HepG2 (cell line): ENCODE measurements around the gene NUDT1.

Experiments used
- EZH2 ChIP-seq: conservative IDR thresholded peaks from 2 replicates; pipeline ENCODE4 v1.6.1; 2012; ENCODE audit warnings: mild to moderate bottlenecking, low read depth, low read length, moderate library complexity
- JUND ChIP-seq: sonication (generic); formaldehyde crosslinking; IDR thresholded peaks from 2 replicates; pipeline ENCODE4 v1.8.0; 2022; ENCODE audit warnings: mild to moderate bottlenecking, missing genetic modification reagents
- MED1 ChIP-seq: sonication (generic); formaldehyde crosslinking; IDR thresholded peaks from 2 replicates; pipeline ENCODE4 v1.4.0; 2020; ENCODE audit warnings: missing genetic modification reagents
- NFYB ChIP-seq: sonication (generic); formaldehyde crosslinking; IDR thresholded peaks from 2 replicates; pipeline ENCODE4 v1.4.0; 2020; ENCODE audit warnings: missing genetic modification reagents
- NR2F2 ChIP-seq: IDR thresholded peaks from 2 replicates; pipeline ENCODE4 v1.6.1; 2012; ENCODE audit warnings: low read depth, inconsistent platforms, borderline replicate concordance
- PHF21A ChIP-seq: sonication (generic); formaldehyde crosslinking; IDR thresholded peaks from 2 replicates; pipeline ENCODE4 v1.5.0; 2020; ENCODE audit warnings: mild to moderate bottlenecking, missing genetic modification reagents
- SP1 ChIP-seq, 2 experiments: fragments of 450-650 bp in 1 of 2; sonication (generic) in 1 of 2; formaldehyde crosslinking in 1 of 2; IDR thresholded peaks; 2 replicates each; pipeline versions ENCODE4 v1.4.0 to v1.6.1; 2016 to 2020; ENCODE audit warnings: missing genetic modification reagents in 1 of 2
- TCF7L2 ChIP-seq: IDR thresholded peaks from 2 replicates; pipeline ENCODE4 v1.6.1; 2011; ENCODE audit warnings: mild to moderate bottlenecking, low read depth, low read length, moderate library complexity
- WIZ ChIP-seq: sonication (generic); formaldehyde crosslinking; IDR thresholded peaks from 2 replicates; pipeline ENCODE4 v1.5.1; 2020; ENCODE audit warnings: mild to moderate bottlenecking, missing genetic modification reagents
- ZNF3 ChIP-seq: IDR thresholded peaks from 2 replicates; pipeline ENCODE4 v1.7.0; 2017; ENCODE audit warnings: inconsistent platforms
- ZNF589 ChIP-seq: sonication (generic); formaldehyde crosslinking; conservative IDR thresholded peaks from 2 replicates; pipeline ENCODE4 v1.8.0; 2022; ENCODE audit warnings: mild to moderate bottlenecking, moderate library complexity, missing genetic modification reagents
- TF ChIP-seq, protein P1 (sequence below): sonication (generic); formaldehyde crosslinking; IDR thresholded peaks from 2 replicates; pipeline ENCODE4 v1.5.1; 2020; ENCODE audit warnings: missing genetic modification reagents, mild to moderate bottlenecking, borderline replicate concordance
- TF ChIP-seq, protein P2 (sequence below): sonication (generic); formaldehyde crosslinking; IDR thresholded peaks from 2 replicates; pipeline ENCODE4 v1.4.0; 2020; ENCODE audit warnings: missing genetic modification reagents
- TF ChIP-seq, protein P3 (sequence below): sonication (generic); formaldehyde crosslinking; IDR thresholded peaks from 2 replicates; pipeline ENCODE4 v1.4.0; 2020; ENCODE audit warnings: mild to moderate bottlenecking, missing genetic modification reagents

DNA sequence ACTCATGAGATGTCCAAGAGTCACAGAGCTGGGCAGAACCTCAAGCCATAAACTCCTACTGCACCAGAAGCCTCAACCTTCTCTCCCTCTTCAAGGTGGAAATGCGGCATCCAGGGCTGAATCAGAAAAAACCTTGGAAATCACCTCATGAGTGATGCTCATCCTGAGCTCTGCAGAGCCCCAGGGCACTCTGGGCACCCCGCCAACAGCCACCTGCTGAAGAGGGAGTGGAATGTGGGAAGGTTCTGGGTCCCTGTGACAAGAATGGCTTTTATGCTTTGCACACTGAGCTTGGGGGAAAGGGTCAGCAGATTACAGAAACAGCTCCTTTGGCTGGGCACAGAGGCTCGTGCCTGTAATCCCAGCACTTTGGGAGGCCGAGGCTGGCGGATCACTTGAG is 18.8 kb downstream of the NUDT1 start:
- TF ChIP-seq TCF7L2 (no peak), NR2F2 (no peak), ZNF3 (no peak), SP1 (IDR thresholded peaks at IDR 0.05) (no peak), SP1 (CRISPR knock-in tag; IDR thresholded peaks at IDR 0.05) (no peak), NFYB (CRISPR knock-in tag) (no peak), EZH2 (no peak), JUND (CRISPR knock-in tag) (no peak), WIZ (CRISPR knock-in tag) (no peak), MED1 (CRISPR knock-in tag) (no peak), PHF21A (CRISPR knock-in tag) (no peak), ZNF589 (CRISPR knock-in tag) (no peak)
- TF ChIP-seq, protein P1, sequence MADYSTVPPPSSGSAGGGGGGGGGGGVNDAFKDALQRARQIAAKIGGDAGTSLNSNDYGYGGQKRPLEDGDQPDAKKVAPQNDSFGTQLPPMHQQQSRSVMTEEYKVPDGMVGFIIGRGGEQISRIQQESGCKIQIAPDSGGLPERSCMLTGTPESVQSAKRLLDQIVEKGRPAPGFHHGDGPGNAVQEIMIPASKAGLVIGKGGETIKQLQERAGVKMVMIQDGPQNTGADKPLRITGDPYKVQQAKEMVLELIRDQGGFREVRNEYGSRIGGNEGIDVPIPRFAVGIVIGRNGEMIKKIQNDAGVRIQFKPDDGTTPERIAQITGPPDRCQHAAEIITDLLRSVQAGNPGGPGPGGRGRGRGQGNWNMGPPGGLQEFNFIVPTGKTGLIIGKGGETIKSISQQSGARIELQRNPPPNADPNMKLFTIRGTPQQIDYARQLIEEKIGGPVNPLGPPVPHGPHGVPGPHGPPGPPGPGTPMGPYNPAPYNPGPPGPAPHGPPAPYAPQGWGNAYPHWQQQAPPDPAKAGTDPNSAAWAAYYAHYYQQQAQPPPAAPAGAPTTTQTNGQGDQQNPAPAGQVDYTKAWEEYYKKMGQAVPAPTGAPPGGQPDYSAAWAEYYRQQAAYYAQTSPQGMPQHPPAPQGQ (CRISPR knock-in tag) = no peak
- TF ChIP-seq, protein P2, sequence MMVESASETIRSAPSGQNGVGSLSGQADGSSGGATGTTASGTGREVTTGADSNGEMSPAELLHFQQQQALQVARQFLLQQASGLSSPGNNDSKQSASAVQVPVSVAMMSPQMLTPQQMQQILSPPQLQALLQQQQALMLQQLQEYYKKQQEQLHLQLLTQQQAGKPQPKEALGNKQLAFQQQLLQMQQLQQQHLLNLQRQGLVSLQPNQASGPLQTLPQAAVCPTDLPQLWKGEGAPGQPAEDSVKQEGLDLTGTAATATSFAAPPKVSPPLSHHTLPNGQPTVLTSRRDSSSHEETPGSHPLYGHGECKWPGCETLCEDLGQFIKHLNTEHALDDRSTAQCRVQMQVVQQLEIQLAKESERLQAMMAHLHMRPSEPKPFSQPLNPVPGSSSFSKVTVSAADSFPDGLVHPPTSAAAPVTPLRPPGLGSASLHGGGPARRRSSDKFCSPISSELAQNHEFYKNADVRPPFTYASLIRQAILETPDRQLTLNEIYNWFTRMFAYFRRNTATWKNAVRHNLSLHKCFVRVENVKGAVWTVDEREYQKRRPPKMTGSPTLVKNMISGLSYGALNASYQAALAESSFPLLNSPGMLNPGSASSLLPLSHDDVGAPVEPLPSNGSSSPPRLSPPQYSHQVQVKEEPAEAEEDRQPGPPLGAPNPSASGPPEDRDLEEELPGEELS (CRISPR knock-in tag) = no peak
- TF ChIP-seq, protein P3, sequence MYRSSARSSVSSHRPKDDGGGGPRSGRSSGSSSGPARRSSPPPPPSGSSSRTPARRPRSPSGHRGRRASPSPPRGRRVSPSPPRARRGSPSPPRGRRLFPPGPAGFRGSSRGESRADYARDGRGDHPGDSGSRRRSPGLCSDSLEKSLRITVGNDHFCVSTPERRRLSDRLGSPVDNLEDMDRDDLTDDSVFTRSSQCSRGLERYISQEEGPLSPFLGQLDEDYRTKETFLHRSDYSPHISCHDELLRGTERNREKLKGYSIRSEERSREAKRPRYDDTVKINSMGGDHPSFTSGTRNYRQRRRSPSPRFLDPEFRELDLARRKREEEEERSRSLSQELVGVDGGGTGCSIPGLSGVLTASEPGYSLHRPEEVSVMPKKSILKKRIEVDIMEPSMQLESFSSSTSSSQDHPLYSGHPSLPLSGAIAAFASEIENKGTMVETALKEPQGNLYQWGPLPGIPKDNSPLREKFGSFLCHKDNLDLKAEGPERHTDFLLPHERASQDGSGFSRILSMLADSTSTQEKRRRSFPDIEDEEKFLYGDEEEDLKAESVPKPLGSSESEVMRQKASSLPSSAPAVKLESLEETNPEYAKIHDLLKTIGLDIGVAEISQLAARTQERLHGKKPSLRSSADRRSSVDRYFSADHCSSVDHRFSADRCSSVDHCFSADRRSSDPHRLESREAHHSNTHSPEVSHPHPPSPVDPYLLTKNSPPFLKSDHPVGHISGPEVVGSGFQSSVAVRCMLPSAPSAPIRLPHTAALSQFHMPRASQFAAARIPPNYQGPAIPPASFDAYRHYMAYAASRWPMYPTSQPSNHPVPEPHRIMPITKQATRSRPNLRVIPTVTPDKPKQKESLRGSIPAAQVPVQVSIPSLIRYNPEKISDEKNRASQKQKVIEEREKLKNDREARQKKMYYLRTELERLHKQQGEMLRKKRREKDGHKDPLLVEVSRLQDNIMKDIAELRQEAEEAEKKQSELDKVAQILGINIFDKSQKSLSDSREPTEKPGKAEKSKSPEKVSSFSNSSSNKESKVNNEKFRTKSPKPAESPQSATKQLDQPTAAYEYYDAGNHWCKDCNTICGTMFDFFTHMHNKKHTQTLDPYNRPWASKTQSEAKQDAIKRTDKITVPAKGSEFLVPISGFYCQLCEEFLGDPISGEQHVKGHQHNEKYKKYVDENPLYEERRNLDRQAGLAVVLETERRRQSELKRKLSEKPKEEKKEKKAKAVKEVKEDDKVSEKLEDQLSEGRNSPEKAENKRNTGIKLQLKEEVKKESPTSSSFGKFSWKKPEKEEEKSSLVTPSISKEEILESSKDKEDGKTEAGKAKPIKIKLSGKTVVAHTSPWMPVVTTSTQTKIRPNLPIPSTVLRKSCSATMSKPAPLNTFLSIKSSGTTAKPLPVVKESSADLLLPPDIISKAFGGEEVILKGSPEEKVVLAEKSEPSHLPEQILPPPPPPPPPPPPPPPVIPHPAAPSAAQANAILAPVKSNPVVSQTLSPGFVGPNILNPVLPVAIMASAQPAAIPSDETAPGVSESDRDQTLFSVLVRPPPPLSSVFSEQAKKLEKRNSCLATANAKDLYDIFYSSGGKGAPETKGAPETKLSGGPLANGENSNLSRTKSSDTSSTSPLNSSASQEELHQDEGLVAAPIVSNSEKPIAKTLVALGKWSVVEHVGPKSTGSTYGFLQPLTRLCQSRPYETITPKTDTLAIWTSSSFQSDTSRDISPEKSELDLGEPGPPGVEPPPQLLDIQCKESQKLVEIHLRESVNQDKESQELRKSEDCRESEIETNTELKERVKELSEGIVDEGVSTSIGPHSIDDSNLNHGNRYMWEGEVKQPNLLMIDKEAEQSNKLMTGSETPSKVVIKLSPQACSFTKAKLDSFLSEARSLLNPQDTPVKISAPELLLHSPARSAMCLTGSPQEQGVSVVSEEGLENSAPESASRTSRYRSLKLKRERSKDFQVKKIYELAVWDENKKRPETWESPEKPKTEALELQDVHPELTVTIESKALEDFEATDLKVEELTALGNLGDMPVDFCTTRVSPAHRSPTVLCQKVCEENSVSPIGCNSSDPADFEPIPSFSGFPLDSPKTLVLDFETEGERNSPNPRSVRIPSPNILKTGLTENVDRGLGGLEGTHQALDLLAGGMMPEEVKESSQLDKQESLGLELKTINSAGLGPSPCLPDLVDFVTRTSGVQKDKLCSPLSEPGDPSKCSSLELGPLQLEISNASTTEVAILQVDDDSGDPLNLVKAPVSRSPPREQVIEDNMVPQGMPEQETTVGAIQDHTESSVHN (CRISPR knock-in tag) = no peak
